GM13976 (cell line): Measurements from ENCODE around the gene SKOR1.

Source experiments
- DNase-seq: peaks from one replicate; pipeline ENCODE4 v3.0.0; 2012; ENCODE audit warnings: low spot score
- in situ Hi-C: fragments of 300-500 bp; cut with MboI; formaldehyde crosslinking; loops from one replicate; pipeline ENCODE4 v1.12.0; 2022; ENCODE audit warnings: low sequenced_read_pairs, mixed read lengths, inconsistent platforms; ENCODE audit not compliant: unreplicated experiment
- TF ChIP-seq, protein P1 (sequence below): IDR thresholded peaks from 2 replicates; pipeline ENCODE4 v1.5.1; 2012; ENCODE audit warnings: borderline replicate concordance, mild to moderate bottlenecking; ENCODE audit not compliant: insufficient read depth; ENCODE audit errors: extremely low read depth, missing control alignments, control extremely low read depth

SKOR1 gene

DNA sequence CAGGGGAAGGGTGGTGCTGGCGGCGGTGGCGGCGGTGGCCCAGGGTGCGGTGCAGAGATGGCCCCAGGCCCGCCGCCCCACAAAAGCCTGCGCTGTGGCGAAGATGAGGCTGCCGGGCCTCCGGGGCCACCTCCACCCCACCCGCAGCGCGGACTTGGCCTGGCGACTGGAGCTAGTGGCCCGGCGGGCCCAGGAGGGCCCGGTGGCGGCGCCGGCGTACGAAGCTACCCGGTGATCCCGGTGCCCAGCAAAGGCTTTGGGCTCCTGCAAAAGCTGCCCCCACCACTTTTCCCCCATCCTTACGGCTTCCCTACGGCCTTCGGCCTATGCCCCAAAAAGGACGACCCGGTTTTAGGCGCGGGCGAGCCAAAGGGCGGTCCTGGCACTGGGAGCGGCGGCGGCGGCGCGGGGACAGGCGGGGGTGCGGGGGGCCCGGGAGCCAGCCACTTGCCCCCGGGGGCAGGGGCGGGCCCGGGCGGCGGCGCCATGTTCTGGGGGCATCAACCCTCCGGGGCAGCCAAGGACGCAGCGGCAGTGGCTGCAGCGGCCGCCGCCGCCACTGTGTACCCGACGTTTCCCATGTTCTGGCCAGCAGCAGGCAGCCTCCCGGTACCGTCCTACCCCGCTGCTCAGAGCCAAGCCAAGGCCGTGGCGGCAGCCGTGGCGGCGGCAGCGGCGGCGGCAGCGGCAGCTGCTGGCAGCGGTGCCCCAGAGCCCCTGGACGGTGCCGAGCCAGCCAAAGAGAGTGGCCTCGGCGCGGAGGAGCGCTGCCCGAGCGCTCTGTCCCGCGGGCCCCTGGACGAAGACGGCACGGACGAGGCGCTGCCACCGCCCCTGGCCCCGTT, 1.6 kb downstream of the SKOR1 start:
- no peak for DNase-seq
- in situ Hi-C loops, result loop anchor here (25.0 kb wide), 1 partner anchor 890 kb away; no protein-coding TSS in a partner anchor
- TF ChIP-seq, protein P1, sequence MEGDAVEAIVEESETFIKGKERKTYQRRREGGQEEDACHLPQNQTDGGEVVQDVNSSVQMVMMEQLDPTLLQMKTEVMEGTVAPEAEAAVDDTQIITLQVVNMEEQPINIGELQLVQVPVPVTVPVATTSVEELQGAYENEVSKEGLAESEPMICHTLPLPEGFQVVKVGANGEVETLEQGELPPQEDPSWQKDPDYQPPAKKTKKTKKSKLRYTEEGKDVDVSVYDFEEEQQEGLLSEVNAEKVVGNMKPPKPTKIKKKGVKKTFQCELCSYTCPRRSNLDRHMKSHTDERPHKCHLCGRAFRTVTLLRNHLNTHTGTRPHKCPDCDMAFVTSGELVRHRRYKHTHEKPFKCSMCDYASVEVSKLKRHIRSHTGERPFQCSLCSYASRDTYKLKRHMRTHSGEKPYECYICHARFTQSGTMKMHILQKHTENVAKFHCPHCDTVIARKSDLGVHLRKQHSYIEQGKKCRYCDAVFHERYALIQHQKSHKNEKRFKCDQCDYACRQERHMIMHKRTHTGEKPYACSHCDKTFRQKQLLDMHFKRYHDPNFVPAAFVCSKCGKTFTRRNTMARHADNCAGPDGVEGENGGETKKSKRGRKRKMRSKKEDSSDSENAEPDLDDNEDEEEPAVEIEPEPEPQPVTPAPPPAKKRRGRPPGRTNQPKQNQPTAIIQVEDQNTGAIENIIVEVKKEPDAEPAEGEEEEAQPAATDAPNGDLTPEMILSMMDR, result no peak

DNA sequence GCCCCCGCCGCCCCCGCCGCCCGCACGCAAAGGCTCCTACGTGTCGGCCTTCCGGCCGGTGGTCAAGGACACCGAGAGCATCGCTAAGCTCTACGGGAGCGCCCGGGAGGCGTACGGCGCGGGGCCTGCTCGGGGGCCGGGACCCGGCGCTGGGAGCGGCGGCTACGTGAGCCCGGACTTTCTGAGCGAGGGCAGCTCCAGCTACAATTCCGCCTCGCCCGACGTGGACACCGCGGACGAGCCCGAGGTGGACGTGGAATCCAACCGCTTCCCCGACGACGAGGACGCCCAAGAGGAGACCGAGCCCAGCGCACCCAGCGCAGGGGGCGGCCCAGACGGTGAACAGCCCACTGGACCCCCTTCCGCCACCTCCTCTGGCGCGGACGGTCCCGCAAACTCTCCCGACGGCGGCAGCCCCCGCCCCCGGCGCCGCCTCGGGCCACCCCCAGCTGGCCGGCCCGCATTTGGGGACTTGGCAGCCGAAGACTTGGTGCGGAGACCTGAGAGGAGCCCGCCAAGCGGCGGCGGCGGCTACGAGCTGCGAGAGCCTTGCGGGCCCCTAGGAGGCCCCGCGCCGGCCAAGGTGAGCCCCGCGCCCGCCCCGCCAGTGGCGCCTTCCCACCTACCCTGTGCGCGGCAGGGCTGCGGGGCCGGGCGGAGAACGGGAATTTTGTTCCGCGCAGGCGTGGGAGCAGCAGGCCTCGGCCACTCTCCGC, 2.4 kb downstream of the SKOR1 start:
- TF ChIP-seq, protein P1, result no peak
- in situ Hi-C loops, result loop anchor here (25.0 kb wide), 1 partner anchor 890 kb away; no protein-coding TSS in a partner anchor
- no peak for DNase-seq

DNA sequence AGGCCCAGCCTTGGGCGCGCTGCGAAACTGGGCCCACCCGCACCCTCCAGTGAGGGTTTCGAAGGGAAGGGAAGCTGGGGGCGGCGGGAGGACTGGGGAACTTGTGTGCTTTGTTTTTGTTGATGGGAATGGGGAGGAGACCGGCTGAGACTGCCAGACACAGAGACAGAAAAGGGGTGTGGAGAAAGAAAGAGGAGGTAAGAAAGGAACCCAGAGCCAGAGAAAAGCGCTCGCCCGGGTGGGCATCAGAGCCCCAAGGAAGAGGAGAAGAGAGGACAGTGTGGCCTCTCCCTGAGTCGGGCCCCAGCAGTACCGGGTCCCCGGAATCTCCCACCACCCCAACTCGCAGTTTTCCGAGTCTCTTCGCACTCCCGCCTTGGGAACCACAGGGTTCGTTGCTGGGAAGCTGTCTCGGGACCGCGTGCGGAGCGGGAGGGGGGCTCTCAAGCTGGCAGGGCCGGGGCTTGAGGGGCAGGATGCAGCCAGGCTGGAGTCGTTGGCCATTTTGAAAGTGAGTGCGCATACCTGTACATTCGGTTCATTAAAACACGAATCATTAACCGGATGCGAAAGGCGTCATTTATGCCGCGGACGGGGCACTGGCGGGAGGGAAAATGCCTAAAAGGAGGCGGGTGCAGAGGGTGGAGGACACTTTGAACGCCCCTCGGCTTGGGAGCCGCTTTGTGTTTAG, 3.1 kb downstream of the SKOR1 start:
- DNase-seq, result no peak
- TF ChIP-seq, protein P1, result no peak
- in situ Hi-C loops, result loop anchor here (25.0 kb wide), 1 partner anchor 891 kb away; no protein-coding TSS in a partner anchor

DNA sequence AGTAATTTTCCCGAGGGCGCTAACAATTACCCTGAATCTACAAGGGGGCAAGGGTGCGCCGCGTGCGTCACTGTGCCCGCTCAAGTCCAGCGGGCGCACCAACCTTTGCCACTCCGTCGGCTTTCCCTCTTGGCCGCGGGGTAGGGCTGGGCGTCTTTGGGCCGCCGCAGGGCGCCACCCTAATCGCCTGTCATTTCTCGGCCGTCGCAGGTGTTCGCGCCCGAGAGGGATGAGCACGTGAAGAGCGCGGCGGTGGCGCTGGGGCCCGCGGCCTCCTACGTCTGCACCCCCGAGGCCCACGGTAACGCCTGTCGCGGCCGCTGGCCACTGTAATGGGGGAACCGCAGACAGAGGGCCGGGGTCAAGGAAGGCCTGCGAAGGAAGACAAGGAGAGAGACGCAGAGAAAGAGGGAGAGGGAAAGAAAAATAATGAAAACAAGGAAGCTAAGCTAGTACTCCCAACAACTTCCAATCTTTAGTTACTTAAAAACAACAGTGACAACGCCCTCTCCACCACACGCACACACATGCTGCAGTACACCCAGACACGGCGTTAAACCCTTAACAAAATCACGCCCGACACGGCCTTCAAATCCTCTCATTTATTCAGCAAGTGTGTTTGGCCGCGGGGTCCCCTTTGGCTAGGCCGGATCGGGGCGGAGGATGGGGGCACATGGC, 3.8 kb downstream of the SKOR1 start:
- TF ChIP-seq, protein P1, result no peak
- DNase-seq, result no peak
- in situ Hi-C loops, result loop anchor here (25.0 kb wide), 1 partner anchor 892 kb away; no protein-coding TSS in a partner anchor

DNA sequence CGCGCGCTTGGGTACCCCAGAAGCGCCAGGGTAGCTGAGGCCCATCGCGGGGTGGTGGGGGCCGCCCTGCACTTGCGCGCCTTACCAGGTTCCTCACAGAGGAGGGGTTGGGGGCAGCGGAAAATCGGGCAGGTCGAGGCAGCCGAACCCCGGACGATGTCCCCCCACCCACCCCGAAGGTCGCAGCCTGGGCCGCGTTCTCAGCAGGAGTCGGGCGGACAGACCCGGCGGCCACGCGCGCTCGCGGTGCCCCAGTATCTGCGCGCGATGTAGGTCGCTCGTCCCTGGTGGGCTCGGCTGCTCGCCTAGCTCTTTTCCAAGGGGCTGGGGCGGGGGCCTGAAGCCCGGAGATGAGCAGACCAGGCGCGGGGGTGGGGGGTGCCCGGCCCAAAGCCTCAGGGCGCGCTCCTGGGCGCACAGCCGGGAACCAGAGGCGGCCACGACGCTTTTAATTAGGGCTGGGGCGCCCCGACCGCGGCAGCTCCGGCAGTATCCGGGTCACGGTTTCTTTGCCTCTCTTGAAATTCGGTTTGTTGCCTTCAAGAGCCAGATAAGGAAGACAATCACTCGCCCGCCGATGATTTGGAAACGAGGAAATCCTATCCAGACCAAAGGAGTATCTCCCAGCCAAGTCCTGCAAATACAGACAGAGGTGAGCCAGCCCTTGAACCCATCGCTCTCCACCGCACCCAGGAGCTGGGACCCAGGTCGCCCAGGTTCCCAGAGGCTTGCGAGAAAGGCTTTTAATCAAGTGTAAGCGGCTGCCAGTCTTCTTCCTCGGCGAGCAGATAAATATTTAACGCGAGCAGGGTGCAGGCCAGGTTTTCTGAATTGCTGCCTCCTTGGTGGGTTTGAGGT, 4.6 kb downstream of the SKOR1 start:
- in situ Hi-C loops, result loop anchor here (10.0 to 25.0 kb wide), 2 partner anchors 375 to 893 kb away; no protein-coding TSS in a partner anchor
- peak; percentile 12 for DNase-seq
- TF ChIP-seq, protein P1, result no peak
